GM19023 (cell line): Measurements from ENCODE around the gene EYA4.

Source experiments
- ATAC-seq: cut with Tn5 transposase; IDR thresholded peaks from one replicate; pipeline ENCODE4 v1.9.1; 2021; ENCODE audit warnings: mild to moderate bottlenecking, moderate library complexity; ENCODE audit not compliant: unreplicated experiment

The EYA4 gene

DNA sequence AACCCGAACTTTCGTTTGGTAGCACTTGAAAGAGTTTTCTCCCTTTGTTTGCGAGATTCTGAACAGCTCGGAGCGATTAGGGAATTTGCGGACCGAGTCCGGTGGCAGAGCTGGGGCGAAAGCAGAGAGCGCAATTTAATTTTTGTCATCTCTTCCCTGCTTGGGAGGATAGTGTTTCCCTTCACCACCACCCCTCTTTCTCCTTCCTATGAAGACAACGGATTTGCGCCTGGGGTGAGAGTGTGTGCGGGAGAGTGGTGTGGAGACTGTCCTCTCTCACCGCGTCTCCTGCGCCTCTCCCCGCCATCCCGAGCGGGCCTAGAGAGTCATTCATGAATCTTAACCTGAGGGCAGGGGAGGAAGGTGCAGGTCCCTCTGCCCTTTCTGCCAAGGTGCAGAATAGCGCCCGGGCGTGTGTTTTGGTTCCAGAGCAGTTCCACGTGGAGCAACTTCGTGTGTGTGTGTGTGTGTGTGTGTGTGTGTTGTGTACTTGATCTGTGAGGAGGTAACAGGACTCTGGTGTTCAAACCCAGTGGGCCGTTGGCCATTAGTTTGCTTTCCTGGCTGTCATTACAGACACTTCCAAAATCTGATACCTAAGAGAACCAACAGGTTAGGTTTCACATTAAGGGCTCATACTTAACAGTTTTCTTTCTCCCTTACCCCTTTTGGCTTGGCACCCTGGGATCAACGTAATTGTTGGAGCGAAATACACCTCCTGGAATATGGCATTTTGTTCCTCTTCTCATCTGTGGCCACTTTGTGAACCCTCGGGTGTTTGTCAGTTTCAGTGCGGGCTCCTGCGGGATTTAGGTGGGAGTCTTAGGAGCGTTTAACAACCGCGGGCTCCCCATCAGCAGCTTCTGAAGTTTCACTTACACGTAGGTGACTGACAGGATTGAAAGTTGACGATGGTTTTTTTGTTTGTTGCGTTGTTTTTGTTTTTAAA, 1.8 kb downstream of the EYA4 start:
- ATAC-seq: no peak

DNA sequence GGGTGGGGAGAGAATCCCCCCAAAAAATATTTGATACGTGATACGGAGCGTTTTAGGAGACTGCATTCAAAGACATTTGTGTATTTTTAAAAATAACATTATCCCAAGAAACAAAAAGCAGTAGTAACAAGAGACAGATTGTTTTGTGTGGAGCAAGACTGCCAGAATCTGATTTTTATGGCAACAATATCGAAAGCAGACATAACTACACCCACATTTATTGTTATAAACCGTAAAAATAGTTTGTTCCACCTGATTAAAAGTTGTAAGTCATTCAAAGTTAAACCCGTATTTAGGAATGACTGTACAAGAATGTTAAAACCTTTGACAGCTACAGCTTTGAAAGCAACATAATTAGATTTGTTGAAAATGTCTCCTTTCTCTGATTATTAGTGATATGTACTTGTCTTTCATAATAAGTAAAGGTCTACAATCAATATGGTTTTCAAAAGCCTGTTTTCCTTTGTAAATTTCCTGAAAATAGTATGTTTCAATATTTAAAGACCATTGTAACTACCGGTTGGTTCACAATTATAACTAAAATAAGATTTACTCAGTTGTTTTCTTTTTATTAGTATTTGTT, 2.7 kb downstream of the EYA4 start:
- ATAC-seq: no peak

DNA sequence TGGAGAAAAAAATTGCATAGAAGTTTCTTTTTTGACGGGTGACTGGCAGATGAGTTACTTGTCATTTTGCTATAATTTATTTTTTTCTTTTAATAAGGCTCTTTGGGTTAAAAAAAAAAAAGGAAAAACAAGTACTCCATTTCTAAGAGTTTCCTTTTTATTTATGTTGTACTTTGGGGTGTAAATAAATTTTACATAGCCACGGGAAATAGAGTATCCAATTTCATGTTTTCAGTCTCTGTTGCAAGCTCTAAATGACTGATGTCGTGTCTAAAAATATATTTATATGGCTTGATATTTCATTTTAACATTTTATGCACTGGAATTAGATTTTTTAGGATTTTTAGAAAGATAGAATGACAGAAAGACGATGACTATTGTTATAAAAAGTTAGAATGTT, 3.4 kb downstream of the EYA4 start:
- no peak for ATAC-seq

DNA sequence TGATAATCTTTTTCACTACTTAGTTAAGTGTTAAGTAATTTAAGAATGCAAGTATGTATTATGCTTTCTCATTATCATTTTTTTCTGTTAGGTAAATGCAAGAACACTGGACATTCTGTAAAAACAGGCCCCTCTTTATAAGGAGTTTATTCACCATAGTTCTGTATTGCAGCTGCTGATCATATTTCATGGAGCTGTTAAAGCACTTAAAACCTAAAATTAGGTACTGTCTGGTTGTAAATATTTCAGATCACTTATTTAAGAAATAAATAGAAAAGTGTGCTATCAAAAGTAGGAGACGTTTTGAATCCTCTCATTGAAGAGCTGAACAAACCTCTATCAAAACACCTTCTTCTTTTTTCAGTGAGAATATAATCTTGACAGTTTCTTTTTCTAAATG, 3.9 kb downstream of the EYA4 start:
- ATAC-seq: no peak

DNA sequence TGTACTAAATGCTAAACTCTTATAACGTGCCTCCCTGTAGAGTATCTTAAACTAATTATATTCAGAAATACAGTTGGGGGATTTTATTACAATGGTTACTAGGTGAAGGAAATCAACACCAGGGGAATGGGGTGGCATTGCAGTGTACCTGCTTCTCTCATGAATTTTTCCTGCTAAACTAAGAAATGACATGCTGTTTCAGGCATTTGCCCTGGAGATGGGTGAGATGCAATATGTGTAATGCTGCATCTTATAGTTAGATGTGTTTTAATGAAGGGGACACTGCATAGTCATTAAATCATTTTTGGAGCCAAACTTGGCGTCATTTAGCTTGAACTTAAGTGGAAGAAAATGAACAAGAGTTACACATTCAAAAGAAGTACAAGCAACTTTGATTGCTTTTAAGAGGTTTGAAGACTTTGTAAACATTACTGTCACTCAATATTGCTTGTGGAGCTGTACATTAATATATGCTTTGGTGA, 4.3 kb downstream of the EYA4 start:
- no peak for ATAC-seq

DNA sequence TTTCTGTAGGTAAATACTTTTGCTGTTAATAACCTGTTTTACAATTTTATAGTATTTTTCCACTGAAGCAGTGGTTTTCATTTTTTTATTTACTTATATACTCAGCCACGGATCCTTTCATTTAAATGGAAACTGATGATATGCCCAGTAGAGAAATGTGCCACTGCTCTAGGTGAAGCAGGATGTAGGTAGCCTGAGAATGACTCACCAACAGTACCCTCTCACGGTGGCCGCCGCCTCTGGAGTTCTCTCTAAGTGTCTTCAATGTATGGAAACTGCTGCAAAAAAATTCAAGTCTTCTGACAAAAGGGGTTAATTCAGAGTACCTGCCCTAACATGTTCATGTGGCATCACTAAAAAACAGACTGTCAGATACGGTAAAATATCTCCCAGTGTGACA, 6.4 kb downstream of the EYA4 start:
- no peak for ATAC-seq

DNA sequence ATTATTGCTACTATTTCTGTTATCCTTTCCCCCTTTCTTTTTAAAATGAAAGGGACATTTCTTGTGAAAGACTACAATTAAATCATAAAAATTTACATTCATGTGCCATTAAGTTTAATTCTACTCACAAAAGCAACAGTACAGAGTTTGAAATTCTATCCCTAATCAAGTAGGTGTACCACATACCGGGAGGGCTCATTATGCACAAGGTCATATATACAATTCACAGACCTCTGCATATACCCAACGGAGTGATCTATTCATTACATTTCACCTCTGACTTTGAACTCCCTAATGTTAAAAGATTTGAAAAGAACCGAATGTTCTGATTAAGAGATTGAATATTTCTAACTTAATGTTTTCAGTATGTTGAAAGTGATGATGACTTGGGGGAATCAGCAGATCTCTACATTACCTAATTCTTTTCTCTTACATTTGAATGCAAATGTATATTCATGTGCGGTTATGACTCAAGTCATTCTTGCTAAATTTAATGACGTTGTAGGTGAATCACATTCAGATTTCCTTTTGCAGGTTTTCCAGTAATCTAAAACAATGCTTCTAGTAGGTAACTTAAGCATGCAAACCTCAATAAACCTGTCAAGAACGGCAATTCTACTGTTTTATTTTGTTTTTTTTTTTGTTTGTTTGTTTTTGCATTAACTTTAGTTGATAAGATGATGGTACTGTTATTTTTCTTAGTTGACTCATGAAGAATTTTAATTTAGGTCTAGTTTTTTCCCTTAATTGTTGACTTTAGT, 7.3 kb downstream of the EYA4 start:
- no peak for ATAC-seq

DNA sequence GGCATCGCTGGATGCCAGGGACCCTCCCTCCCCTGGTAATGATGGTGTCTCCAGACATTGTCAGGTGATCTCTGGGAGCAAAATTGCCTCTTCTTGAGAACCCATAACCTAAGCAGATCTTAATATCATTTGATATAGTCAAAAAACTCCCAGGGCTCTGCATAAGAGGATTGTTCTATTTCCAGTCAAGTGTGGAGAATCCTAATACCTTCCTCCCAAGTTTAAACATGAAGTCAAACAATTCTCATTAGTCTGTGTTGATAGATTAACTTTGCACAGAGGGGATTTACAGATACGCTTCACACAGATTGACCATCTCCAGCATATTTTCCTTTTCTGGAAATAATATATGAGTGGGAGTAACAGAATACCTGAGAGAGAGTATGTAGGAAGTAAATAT, 10.5 kb downstream of the EYA4 start:
- no peak for ATAC-seq

DNA sequence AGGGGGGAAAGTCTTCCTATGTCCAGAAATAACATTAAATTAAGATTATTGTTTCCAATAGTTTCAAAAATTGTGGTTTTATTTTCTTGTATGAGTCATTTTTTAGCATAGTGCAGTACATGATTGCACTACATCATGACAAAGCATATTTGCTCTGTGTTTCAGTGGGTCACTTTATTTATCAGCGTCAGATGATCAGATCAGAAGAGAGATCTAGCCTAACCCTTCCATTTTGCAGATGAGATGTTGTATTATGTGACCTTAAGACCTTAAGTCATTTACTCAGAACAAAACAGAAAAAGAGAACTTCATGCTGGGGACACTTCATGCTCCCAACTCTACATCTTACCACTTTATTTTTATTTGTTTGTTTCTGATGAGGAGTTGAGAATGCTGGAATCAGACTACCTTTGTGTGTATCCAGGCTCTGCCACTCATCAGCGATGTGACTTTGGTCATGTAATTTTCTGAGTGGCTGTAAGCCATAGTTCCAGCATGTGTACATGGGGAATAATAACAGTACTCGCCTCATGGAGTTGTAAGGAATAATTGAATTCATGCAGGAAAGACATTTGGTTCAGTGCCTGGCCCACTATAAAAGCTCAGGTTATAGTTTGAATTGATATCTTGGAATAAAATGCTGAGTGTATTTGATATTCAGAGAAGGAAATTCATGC, 13.5 kb downstream of the EYA4 start:
- ATAC-seq: no peak

DNA sequence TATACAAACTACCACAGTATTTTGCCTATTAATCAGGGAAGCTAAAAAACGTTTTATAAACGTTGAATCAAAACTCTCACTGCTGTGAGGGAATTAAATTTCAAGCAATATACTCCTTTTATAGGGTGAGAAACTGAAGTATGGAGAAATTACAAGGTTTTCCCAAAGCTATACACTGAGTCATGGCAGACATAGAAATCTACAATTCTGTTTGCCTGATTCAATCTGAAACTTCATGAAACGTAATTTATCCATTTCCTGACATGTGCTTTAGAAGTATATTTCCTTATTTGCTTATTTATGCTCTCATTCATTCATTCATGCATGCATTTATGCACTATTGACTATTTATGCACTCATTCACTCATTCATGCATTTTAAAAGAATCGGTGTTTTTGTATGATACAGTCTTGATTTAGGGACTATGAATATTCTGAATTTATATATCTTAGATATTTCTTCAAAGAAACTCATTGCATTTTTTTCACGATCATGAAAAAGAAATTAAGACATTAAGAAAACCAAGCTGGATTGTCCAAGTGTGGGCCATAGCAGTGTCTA, 16.5 kb downstream of the EYA4 start:
- no peak for ATAC-seq

DNA sequence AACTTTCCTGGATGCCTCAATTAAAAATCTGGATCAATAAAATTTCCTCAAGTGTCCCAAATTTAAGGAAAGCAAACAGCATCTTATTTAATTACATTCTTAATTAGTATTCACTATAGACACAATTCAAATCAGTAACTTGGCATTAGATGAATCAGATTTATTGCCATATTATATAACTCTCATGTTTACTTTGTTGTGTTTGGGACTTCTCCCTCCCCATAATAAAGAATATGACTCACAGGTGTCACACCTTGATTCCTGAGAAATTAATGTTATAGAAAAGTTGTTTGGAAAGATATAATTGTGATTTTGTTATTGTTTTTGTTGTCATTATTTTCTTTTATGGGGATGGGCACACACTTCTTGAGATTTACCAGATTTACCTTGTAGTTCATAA, 18.4 kb downstream of the EYA4 start:
- ATAC-seq: no peak

DNA sequence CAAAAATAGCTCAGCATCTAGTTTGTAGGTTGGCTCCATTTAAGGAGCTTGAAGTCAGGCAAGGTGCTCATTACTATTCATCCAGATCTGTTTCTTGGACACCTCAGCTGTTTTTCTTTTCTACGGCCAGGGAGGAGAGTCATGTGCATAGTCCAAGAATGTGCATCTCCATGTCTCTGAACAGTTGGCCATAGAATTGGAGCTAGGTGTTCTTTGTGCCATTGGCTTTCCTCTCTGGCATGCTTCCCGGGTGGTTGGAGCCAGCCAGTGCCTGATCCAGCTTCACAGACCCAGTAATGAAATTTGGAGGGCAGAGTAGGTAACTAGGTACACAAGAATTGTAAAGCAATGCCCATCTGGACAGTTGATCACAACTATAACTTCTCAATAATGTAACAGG, 21.6 kb downstream of the EYA4 start:
- ATAC-seq: no peak

DNA sequence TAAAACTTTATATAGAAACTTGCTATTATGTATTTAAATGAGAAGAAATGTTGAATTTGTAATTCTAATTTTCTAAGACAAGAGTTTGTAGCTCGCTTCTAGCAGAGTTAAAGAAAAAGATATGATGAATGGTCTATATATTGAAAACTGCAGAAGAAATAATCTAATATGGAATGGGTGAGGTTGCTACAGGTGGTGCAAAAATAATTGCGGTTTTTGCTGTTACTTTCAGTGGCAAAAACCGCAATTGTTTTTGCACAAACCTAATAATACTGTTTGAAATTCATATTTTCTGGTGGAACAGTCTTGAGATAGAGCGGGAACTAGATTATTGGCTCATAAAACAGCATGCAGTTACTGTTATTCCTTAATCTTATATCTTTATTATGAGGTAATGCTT, 23.9 kb downstream of the EYA4 start:
- ATAC-seq: no peak

DNA sequence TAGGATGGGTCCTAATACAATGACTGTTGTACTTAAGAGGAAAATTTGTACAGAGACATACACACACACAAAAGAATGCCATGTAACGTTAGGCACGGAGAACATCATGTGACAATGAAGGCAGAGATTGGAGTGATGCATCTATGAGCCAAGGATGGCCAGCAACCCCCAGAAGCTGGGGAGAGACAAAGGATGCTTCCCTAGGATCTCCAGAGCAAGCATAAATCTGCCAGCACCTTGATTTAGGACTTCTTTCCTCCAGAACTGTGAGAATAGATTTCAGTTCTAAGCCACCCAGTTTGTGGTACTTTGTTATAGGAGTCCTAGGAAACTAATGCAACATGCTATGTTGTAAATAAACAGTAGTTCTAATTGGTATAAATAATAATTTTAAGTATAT, 25.0 kb downstream of the EYA4 start:
- ATAC-seq: no peak

DNA sequence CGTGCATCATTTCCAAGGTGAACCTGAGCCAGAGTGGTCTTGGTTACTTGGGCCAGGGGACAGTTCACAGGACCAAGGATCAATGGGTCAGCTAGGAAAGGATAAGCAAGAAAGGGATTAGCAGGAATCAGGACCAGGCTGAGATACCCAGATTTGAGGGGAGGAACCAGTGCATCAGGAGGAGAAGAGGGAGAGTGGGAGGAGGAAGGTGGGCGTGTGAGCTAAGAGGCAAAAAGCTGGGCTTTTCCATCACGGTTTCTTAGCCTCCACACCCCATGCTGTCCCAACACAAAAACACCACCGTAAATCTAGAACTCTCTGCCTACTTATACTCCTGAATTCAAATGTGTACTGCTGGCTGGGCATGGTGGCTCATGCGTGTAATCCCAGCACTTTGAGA, 27.5 kb downstream of the EYA4 start:
- ATAC-seq: no peak

DNA sequence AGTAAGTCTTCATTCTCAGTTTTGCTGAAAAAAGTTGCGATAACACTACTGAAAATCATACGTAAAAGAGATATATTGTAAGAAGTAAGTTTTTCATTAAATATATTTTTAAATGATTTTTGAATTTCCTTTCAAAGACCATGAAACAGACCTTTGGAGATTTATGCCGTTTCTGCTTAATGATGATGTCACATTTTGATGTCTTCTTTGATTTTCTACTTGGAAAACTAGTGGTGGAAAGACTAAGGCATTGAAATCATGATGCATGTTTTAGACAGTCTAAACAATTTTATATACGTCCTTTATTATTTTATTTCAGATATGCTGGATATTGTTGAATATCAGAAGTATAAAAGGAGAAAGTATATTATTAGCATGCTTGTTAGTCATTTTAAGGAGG, 33.7 kb downstream of the EYA4 start:
- no peak for ATAC-seq

DNA sequence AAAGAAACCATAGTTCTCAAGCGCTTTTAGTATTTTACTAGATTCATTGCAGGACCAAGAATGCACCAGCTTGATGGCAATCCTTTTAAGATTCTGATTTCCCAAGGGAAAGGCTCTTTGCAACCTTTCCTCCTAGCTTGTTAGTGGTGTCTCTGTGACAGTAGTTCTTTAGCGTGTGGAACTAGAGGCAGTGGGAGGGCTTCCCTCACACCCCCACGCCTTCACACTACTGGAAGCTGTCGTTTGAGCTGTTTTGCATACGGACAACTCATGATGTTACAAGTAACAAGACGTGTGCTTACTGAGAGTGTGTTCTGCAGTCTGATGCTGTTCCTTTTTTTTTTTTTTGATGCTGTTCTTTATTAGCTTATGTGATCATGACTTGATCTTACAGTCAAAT, 34.1 kb downstream of the EYA4 start:
- ATAC-seq: no peak

DNA sequence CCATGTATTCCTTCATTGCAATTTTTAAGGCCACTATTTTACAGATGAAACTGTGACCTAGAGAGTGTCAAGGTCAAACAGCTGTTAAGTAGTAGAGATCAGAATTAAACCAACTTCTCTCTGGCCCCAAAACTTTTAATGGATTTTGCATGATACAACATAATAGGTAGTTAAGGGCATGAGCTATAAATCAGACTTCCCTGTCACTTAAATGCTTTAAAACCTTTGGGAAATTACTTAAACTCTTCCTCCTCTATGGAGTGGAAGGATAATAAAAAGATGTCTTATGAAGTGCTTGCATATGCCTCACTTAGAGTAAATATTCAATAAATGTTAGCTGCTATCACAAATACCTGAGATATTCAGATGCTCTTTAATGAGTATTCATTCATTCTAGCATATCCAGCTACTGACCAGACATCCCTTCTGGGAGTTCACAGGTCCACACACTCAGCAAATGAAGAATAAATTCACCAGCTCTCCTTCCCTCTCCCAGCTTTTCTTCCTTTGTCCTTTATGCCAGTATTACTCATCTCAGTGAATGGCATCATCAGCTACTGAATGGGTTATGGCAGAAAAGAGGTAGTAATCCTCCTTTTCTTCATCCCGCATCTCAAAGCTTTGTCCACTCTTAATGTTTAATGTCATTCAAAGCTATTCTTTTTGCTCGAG, 36.2 kb downstream of the EYA4 start:
- no peak for ATAC-seq

DNA sequence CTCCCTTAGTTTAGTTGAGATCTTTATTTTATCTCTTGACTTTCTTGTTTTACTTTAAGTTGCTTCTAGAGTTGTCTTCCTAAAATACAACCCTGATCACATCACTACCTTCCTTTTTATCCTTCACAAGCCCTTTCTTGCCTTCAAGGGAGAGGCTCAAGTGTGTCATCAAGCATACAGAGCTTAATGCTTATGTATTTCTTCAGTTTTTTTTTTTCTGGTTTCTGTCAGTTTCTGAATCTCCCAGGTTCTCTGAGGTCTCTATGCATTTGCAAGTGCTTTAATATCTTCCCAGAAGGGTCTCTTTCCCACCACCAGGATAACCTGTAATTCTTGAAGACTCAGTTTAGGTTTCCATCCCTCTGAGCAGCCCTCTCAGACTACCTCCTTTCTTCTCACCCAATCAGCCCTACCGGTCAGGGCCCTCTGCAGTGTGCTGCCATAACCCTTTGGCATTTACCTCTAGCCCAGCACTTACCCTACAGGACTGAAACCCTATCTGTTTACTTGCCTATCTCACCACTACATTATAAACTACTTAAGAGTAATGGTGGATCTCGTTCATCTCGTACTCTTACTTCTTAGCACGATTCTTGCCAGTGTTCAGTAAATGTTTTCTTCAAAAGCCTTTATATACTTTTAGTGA, 36.9 kb downstream of the EYA4 start:
- no peak for ATAC-seq

DNA sequence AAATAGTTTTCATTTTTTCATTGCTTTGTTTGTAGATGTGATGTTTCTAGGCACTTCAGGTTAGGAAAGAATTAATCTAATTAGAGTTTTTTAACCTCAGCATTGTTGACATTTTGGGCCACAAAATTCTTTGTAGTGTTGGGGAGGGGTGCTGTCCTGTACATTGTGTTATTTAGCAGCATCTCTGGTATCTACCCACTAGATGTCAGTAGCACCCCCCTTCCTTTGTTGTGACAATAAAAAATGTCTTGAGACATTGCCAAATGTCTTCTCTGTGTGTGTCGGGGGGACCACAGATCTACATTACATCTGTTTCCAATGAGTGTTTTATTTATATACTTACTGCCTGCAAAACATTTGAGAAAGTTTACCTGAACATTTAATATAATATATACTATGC, 45.6 kb downstream of the EYA4 start:
- ATAC-seq: no peak
